K562 (cell line): Measurements from ENCODE around the gene COL15A1. TPM values are rescaled to one million over a fixed set of nuclear protein-coding genes. Genes with fewer than 3 reads are reported as not detected.

Experiments
- ATAC-seq: fragments of 200-7000 bp; cut with Tn5 transposase; 3 replicates; pipeline ENCODE4 v1.9.1; 2020; ENCODE audit warnings: moderate library complexity
- BruUV-seq: library from RNA; stranded (reverse); fragments of 400-500 nt; replicated peaks from 2 replicates; lab custom pipeline; 2021; lab: Mats Ljungman, UMichigan
- CTCF ChIA-PET: fragments of 300-600 bp; formaldehyde crosslinking; extraction: SDS; loops from one replicate; lab custom pipeline; 2021; ENCODE audit warnings: low intra/inter-chr PET ratio; lab: Yijun Ruan, JAX
- POLR2A ChIA-PET: fragments of 300-600, 350-650 bp; sonication (Branson Sonifier 250); formaldehyde crosslinking; extraction: SDS; loops from one replicate; lab custom pipeline; 2021; ENCODE audit warnings: antibody characterized with exemption, inconsistent platforms; lab: Yijun Ruan, JAX
- DNase-seq, 4 experiments: peaks; one replicate each; pipeline versions ENCODE4 v3.0.0 to v3.0.0-alpha.2; 2011 to 2018; ENCODE audit warnings: low spot score in 3 of 4, mixed read lengths in 3 of 4; ENCODE audit errors: extremely low read depth in 1 of 4
- FAIRE-seq: peaks from 2 replicates; lab custom pipeline; 2011; peaks lifted over from hg19 to GRCh38; lab: Jason Lieb, UNC
- H2AFZ ChIP-seq: 2 replicates; pipeline ENCODE4 v1.6.0; 2011; ENCODE audit warnings: low read depth, low read length, control low read depth, inconsistent platforms
- H3K27ac ChIP-seq: fragments of 200-600 bp; 3 replicates; pipeline ENCODE4 v1.8.0; 2011; ENCODE audit warnings: low read depth, mild to moderate bottlenecking, control low read depth, inconsistent platforms, low read length, moderate library complexity, mixed read lengths; ENCODE audit errors: extremely low read depth
- H3K27me3 ChIP-seq, 2 experiments: fragments of 300-600 bp in 1 of 2; 2 replicates in 1 of 2; 3 replicates in 1 of 2; pipeline versions ENCODE4 v1.6.0 to v1.8.0; 2011; ENCODE audit warnings: inconsistent platforms in 2 of 2, low read length in 2 of 2, mild to moderate bottlenecking in 1 of 2, mixed read lengths in 1 of 2, moderate library complexity in 1 of 2; ENCODE audit not compliant: control insufficient read depth in 2 of 2, insufficient read depth in 2 of 2
- H3K36me3 ChIP-seq: fragments of 300-600 bp; 3 replicates; pipeline ENCODE4 v1.8.0; 2011; ENCODE audit warnings: mild to moderate bottlenecking, low read length, inconsistent platforms; ENCODE audit not compliant: control insufficient read depth, insufficient read depth
- H3K4me1 ChIP-seq, 2 experiments: fragments of 200-600 bp in 1 of 2; replicated peaks in 1 of 2; 2 replicates in 1 of 2; 3 replicates in 1 of 2; pipeline versions ENCODE4 v1.5.1 to v1.8.0; 2011; ENCODE audit warnings: inconsistent platforms in 2 of 2, low read length in 2 of 2, mild to moderate bottlenecking in 1 of 2, mixed read lengths in 1 of 2, moderate library complexity in 1 of 2; ENCODE audit not compliant: control insufficient read depth in 2 of 2, insufficient read depth in 2 of 2
- H3K4me2 ChIP-seq: 2 replicates; pipeline ENCODE4 v1.6.1; 2011; ENCODE audit warnings: low read length, control low read depth, inconsistent platforms, mixed read lengths; ENCODE audit not compliant: insufficient read depth
- H3K4me3 ChIP-seq: fragments of 200-600 bp; sonication (generic), shearing (Covaris generic); 2 replicates; pipeline ENCODE4 v1.5.1; 2016; ENCODE audit warnings: control low read depth, inconsistent platforms
- H3K79me2 ChIP-seq: fragments of 200-600 bp; 3 replicates; pipeline ENCODE4 v1.8.0; 2011; ENCODE audit warnings: low read length, inconsistent platforms; ENCODE audit not compliant: control insufficient read depth, insufficient read depth
- H3K9ac ChIP-seq, 2 experiments: 2 replicates each; pipeline versions ENCODE4 v1.6.0 to v1.6.1; 2011; ENCODE audit warnings: low read depth in 2 of 2, low read length in 2 of 2, control low read depth in 1 of 2, inconsistent platforms in 1 of 2, mild to moderate bottlenecking in 1 of 2, mixed read lengths in 1 of 2; ENCODE audit not compliant: insufficient read depth in 1 of 2
- H3K9me1 ChIP-seq: one replicate; pipeline ENCODE4 v1.6.0; 2011; ENCODE audit warnings: inconsistent platforms, mild to moderate bottlenecking, low read length, moderate library complexity; ENCODE audit not compliant: control insufficient read depth, insufficient read depth
- H3K9me3 ChIP-seq: replicated peaks from 2 replicates; pipeline ENCODE4 v1.5.1; 2011; ENCODE audit warnings: low read depth, low read length, inconsistent platforms; ENCODE audit not compliant: control insufficient read depth, insufficient read depth
- H4K20me1 ChIP-seq: replicated peaks from 2 replicates; pipeline ENCODE4 v1.6.1; 2011; ENCODE audit warnings: low read length, inconsistent platforms, mixed read lengths; ENCODE audit not compliant: control insufficient read depth, insufficient read depth
- CBFA2T3 ChIP-seq: fragments of 450-650 bp; IDR thresholded peaks from 2 replicates; pipeline ENCODE4 v1.6.1; 2017
- CBX1 ChIP-seq: sonication (generic); IDR thresholded peaks from 2 replicates; pipeline ENCODE4 v1.6.1; 2016; ENCODE audit warnings: antibody characterized with exemption, low read depth, mild to moderate bottlenecking
- CREB1 ChIP-seq, 2 experiments: sonication (generic) in 1 of 2; formaldehyde crosslinking in 1 of 2; IDR thresholded peaks; 2 replicates each; pipeline versions ENCODE4 v1.6.1 to v1.8.0; 2012 to 2022; ENCODE audit warnings: inconsistent platforms in 1 of 2, mild to moderate bottlenecking in 1 of 2, missing genetic modification reagents in 1 of 2, moderate library complexity in 1 of 2
- ESRRA ChIP-seq: fragments of 450-650 bp; IDR thresholded peaks from 2 replicates; pipeline ENCODE4 v1.6.1; 2014; ENCODE audit warnings: low read depth, mild to moderate bottlenecking, moderate library complexity, borderline replicate concordance
- GTF2A2 ChIP-seq: IDR thresholded peaks from 2 replicates; pipeline ENCODE4 v1.6.1; 2016; ENCODE audit warnings: mild to moderate bottlenecking, missing genetic modification characterization, missing compliant biosample characterization
- NR2C1 ChIP-seq, 2 experiments: fragments of 450-650 bp; IDR thresholded peaks; 2 replicates each; pipeline ENCODE4 v1.6.1; 2017; ENCODE audit warnings: mild to moderate bottlenecking in 2 of 2, antibody characterized with exemption in 1 of 2, inconsistent platforms in 1 of 2, missing compliant biosample characterization in 1 of 2, missing genetic modification characterization in 1 of 2
- NR2C2 ChIP-seq, 2 experiments: fragments of 200-800 bp in 1 of 2; sonication (Bioruptor generic) in 1 of 2; sonication (generic) in 1 of 2; formaldehyde crosslinking in 1 of 2; IDR thresholded peaks; 2 replicates each; pipeline versions ENCODE4 v1.6.1 to v1.8.0; 2016 to 2022; ENCODE audit warnings: mild to moderate bottlenecking in 1 of 2, missing compliant biosample characterization in 1 of 2, missing genetic modification characterization in 1 of 2, missing genetic modification reagents in 1 of 2
- TAL1 ChIP-seq: fragments of 450-650 bp; IDR thresholded peaks from 2 replicates; pipeline ENCODE4 v1.6.1; 2016; ENCODE audit warnings: mild to moderate bottlenecking
- TGIF2 ChIP-seq: sonication (generic); formaldehyde crosslinking; IDR thresholded peaks from 2 replicates; pipeline ENCODE4 v1.8.1; 2022; ENCODE audit warnings: mild to moderate bottlenecking, missing genetic modification reagents, moderate library complexity
- ZNF140 ChIP-seq: fragments of 250-450 bp; sonication (Bioruptor Pico); IDR thresholded peaks from 2 replicates; pipeline ENCODE4 v1.8.0; 2021; ENCODE audit warnings: moderate library complexity, mild to moderate bottlenecking, inconsistent platforms
- ZNF324 ChIP-seq: fragments of 250-450 bp; sonication (Bioruptor Pico); IDR thresholded peaks from 2 replicates; pipeline ENCODE4 v1.4.0; 2020; ENCODE audit warnings: mild to moderate bottlenecking
- ZNF778 ChIP-seq: fragments of 450-650 bp; formaldehyde crosslinking; IDR thresholded peaks from 2 replicates; pipeline ENCODE4 v1.4.0; 2020; ENCODE audit warnings: mild to moderate bottlenecking, moderate library complexity
- WGBS: fragments of 100-300 bp; shearing (Covaris generic); methylation state at CpG from one replicate; pipeline ENCODE4 v1.1.6; 2016; ENCODE audit warnings: low coverage, mixed read lengths; ENCODE audit not compliant: insufficient coverage; ENCODE audit errors: missing lambda C conversion rate; 5-methylcytosine and 5-hydroxymethylcytosine counted together
- in situ Hi-C: fragments of 300-500 bp; cut with MboI; formaldehyde crosslinking; loops from 4 replicates; pipeline ENCODE4 v1.15.0; 2018; ENCODE audit warnings: inconsistent platforms, mixed read lengths
- intact Hi-C: fragments of 100-400 bp; cut with micrococcal nuclease; formaldehyde crosslinking; loops from 2 replicates; pipeline ENCODE4 v1.14.2; 2022
- polyA plus RNA-seq, 8 experiments: library from polyadenylated mRNA; depleted of rRNA in 4 of 8; stranded (reverse) in 5 of 8; unstranded in 3 of 8; fragments of >200 nt; fragmentation: Nextera tagmentation in 2 of 8; fragmentation: Illumina TruSeq in 1 of 8; extraction: Ambion mirVana in 2 of 8; extraction: Trizol in 1 of 8; gene quantifications; 2 replicates each; pipeline versions ENCODE4 v1.2.1 to v1.2.3, GENCODE V29; 2011 to 2014; ENCODE audit warnings: inconsistent platforms in 1 of 8, missing spikeins in 1 of 8
- total RNA-seq, 7 experiments: library from RNA; depleted of rRNA in 6 of 7; stranded (reverse); fragments of >200 nt in 6 of 7; fragmentation: Illumina TruSeq in 2 of 7; extraction: Trizol in 2 of 7; gene quantifications; 2 replicates each; pipeline versions ENCODE4 v1.2.1 to v1.2.3, GENCODE V29; 2011 to 2021; ENCODE audit warnings: low replicate concordance in 1 of 7
- TF ChIP-seq, protein P1 (sequence below), 2 experiments: IDR thresholded peaks in 1 of 2; conservative IDR thresholded peaks in 1 of 2; 2 replicates each; pipeline ENCODE4 v1.6.1; 2016; ENCODE audit warnings: low read depth in 2 of 2, mild to moderate bottlenecking in 1 of 2, missing compliant biosample characterization in 1 of 2, missing genetic modification characterization in 1 of 2, moderate library complexity in 1 of 2
- TF ChIP-seq, protein P2 (sequence below): sonication (generic); formaldehyde crosslinking; IDR thresholded peaks from 2 replicates; pipeline ENCODE4 v1.8.1; 2023; ENCODE audit warnings: mild to moderate bottlenecking, missing genetic modification reagents

COL15A1 gene
- total and polyA plus RNA-seq, 9 of the 15 experiments (the other 6 are each of a cell fraction or from before 2014, with no cell fraction given), result 0.46 to 5.1 (median 2.6) TPM

DNA sequence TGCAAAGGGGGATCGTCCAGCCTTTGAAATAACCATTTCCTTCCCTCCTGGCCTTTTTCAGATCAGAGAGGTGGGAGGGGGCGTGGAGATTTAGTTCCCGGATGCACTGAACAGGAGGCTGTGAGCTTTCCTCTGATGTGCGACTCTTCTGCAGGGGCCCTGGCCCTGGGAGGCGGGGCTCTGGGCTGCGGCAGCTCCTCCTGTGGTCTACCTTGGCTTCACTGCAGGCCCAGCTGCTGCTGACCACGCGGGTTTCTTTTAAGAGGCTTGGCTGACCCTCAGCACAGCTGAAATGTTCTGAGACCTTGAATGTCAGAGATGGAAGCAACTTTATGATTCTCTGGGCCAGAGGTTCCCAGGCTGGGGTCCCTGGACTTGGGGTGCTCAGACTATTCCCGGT is 27.0 kb upstream of the COL15A1 start (continued):
- TF ChIP-seq CREB1 (IDR thresholded peaks at IDR 0.05) (no peak), CREB1 (CRISPR knock-in tag; IDR thresholded peaks at IDR 0.05) (no peak), ZNF778 (CRISPR knock-in tag) (no peak)

DNA sequence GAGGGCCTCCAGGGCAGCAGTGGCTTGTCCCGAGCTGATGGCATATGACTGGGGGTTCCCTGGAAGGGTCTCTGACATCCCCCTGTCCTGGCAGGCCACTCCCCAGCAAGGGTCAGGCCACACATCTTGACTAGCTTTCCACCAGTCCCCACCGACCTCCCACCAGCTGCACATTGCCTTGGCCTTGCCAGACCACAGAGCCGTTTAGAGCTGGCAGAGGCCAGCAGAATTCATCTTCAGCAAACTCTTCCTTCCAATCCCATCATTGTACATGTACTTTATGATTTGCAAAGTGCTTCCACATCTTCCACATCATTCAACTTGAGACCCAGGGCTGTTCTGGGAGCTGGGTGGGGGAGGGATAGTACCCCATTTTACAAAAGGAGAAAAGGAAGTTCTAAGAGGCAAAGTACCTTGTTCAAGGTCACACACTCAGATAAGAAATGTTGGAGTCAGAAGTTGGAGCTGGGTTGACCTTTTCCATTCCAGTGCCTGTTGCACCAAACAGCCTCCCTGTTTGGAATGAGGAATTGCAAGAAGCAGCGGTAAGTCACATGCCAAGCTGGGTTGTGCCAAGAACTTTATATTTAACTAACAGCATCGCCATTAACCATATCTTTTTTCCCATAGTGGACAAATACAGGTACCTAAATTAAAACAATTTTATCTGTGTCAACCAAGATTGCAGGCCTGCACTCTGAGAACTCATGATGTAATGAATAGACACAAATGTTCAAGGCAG is 25.8 kb upstream of the COL15A1 start:
- ATAC-seq, result peak; percentile 17
- peak overlapping the region; percentile 88 for H2AFZ ChIP-seq
- BruUV-seq, result no TSS peak
- TF ChIP-seq TAL1 (0 out of 2 replicates have a peak, but pooled peaks have one; percentile 23), ZNF140 (CRISPR knock-in tag) (no peak), GTF2A2 (tag) (peak; percentile 18; the same call in 1 of the 2 replicates), TGIF2 (CRISPR knock-in tag) (no peak), CBFA2T3 (0 out of 2 replicates have a peak, but pooled peaks have one; percentile 26), NR2C2 (CRISPR knock-in tag; IDR thresholded peaks at IDR 0.05) (no peak), NR2C2 (tag; IDR thresholded peaks at IDR 0.05) (peak; percentile 51), ZNF324 (CRISPR knock-in tag) (no peak), NR2C1 (IDR thresholded peaks at IDR 0.05) (peak; percentile 48; the same call in 1 of the 2 replicates), NR2C1 (tag; IDR thresholded peaks at IDR 0.05) (peak; percentile 68), ESRRA (peak; percentile 97), CBX1 (no peak)
- TF ChIP-seq, protein P1, sequence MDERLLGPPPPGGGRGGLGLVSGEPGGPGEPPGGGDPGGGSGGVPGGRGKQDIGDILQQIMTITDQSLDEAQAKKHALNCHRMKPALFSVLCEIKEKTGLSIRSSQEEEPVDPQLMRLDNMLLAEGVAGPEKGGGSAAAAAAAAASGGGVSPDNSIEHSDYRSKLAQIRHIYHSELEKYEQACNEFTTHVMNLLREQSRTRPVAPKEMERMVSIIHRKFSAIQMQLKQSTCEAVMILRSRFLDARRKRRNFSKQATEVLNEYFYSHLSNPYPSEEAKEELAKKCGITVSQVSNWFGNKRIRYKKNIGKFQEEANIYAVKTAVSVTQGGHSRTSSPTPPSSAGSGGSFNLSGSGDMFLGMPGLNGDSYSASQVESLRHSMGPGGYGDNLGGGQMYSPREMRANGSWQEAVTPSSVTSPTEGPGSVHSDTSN (CRISPR knock-in tag; IDR thresholded peaks at IDR 0.05; ENCODE audit: low read depth), result no peak
- TF ChIP-seq, protein P1 (tag; conservative IDR thresholded peaks at IDR 0.05; ENCODE audit: low read depth), result no peak
- TF ChIP-seq, protein P2, sequence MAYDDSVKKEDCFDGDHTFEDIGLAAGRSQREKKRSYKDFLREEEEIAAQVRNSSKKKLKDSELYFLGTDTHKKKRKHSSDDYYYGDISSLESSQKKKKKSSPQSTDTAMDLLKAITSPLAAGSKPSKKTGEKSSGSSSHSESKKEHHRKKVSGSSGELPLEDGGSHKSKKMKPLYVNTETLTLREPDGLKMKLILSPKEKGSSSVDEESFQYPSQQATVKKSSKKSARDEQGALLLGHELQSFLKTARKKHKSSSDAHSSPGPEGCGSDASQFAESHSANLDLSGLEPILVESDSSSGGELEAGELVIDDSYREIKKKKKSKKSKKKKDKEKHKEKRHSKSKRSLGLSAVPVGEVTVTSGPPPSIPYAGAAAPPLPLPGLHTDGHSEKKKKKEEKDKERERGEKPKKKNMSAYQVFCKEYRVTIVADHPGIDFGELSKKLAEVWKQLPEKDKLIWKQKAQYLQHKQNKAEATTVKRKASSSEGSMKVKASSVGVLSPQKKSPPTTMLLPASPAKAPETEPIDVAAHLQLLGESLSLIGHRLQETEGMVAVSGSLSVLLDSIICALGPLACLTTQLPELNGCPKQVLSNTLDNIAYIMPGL, result no peak

More for the DNA sequence above, 25.8 kb upstream of the COL15A1 start:
- no peaks in the 10 kb centered on the region for H3K9me1 ChIP-seq
- peak overlapping the region in 1 of 2 experiments; percentile 30; a peak in 2 of 4 replicates for H3K9ac ChIP-seq
- peak overlapping the region; percentile 38; the same call in 2 of the 3 replicates for H3K27ac ChIP-seq
- H3K79me2 ChIP-seq, result no peaks in the 10 kb centered on the region
- DNase-seq (peak in 1 of 4 experiments; percentile 25), FAIRE-seq (no peak)
- CTCF ChIA-PET, result no interaction called here
- H3K4me1 ChIP-seq, result peaks cover 16 to 26% of the 10 kb centered on the region in 2 experiments
- no peaks in the 10 kb centered on the region for H3K36me3 ChIP-seq
- POLR2A ChIA-PET, result interaction anchor here (0.7 to 2.6 kb wide), 3 partner anchors 10 to 12 kb away, joined by 3 to 12 read pairs (median 3); no protein-coding TSS in a partner anchor
- intact Hi-C loops, result loop anchor here (5.0 kb wide), 2 partner anchors 59 to 71 kb away; no protein-coding TSS in a partner anchor
- H3K4me3 ChIP-seq, result no peak overlapping the region
- H3K27me3 ChIP-seq, result no peaks in the 10 kb centered on the region
- H4K20me1 ChIP-seq, result no peaks in the 10 kb centered on the region
- H3K9me3 ChIP-seq, result no peaks in the 10 kb centered on the region
- peak overlapping the region; percentile 16; the same call in 1 of the 2 replicates for H3K4me2 ChIP-seq
- 40% methylated on average over 5 of the region's 5 CpGs for WGBS
- in situ Hi-C loops, result no loop called here
